ENCODE measurements around the gene SHISA9. TPM values are rescaled to one million over a fixed set of nuclear protein-coding genes. Genes with fewer than 3 reads are reported as not detected.

SHISA9 gene
- total and polyA plus RNA-seq, 12 donors: 0.04 to 4.8 (median 0.35) TPM

- Histone ChIP-seq H3K36me3 (replicated peaks in 1 of 2) (no peaks in the 10 kb centered on the region), H3K27ac (no peak overlapping the region), H3K9me3 (replicated peaks in 1 of 3) (no peaks in the 10 kb centered on the region), H3K4me3 (no peak overlapping the region), H3K4me1 (replicated peaks in 1 of 2) (no peaks in the 10 kb centered on the region), H3K27me3 (no peaks in the 10 kb centered on the region)
- no peak for DNase-seq
- TF ChIP-seq CTCF (IDR thresholded peaks at IDR 0.05): no peak
- TF ChIP-seq POLR2A (IDR thresholded peaks at IDR 0.05): no peak
- intact Hi-C loops (cut with DNase I): no loop called here
- 43 to 54% (median 50%) methylated on average over 3 of the region's 3 CpGs for WGBS, 4 donors
These were observed 235.5 kb downstream of the SHISA9 start for GRCh38 chr16:13136901-13137300.

GRCh38 chr16:13138528-13138927 lies 237.1 kb downstream of the SHISA9 start:
- 30 to 58% (median 40%) methylated on average over 2 of the region's 2 CpGs for WGBS, 4 donors
- TF ChIP-seq POLR2A (IDR thresholded peaks at IDR 0.05): no peak
- no peak for TF ChIP-seq CTCF (IDR thresholded peaks at IDR 0.05)
- no peaks in the 10 kb centered on the region for H3K36me3 ChIP-seq (replicated peaks in 1 of 2)
- H3K27ac ChIP-seq: no peak overlapping the region
- H3K4me3 ChIP-seq: no peak overlapping the region
- no peaks in the 10 kb centered on the region for H3K4me1 ChIP-seq (replicated peaks in 1 of 2)
- H3K9me3 ChIP-seq (replicated peaks in 1 of 3): no peaks in the 10 kb centered on the region
- no peak for DNase-seq
- intact Hi-C loops (cut with DNase I): no loop called here
- H3K27me3 ChIP-seq: no peaks in the 10 kb centered on the region

GRCh38 chr16:13139661-13140241 lies 238.4 kb downstream of the SHISA9 start:
- Histone ChIP-seq H3K4me1 (replicated peaks in 1 of 2) (no peaks in the 10 kb centered on the region), H3K36me3 (replicated peaks in 1 of 2) (no peaks in the 10 kb centered on the region), H3K4me3 (no peak overlapping the region), H3K27ac (no peak overlapping the region), H3K9me3 (replicated peaks in 1 of 3) (no peaks in the 10 kb centered on the region), H3K27me3 (no peaks in the 10 kb centered on the region)
- intact Hi-C loops (cut with DNase I): no loop called here
- no peak for TF ChIP-seq CTCF (IDR thresholded peaks at IDR 0.05)
- no peak for TF ChIP-seq POLR2A (IDR thresholded peaks at IDR 0.05)
- 63 to 89% (median 73%) methylated on average over 3 of the region's 3 CpGs for WGBS, 4 donors
- no peak for DNase-seq

- Histone ChIP-seq H3K4me1 (replicated peaks in 1 of 2) (no peaks in the 10 kb centered on the region), H3K36me3 (replicated peaks in 1 of 2) (no peaks in the 10 kb centered on the region), H3K9me3 (replicated peaks in 1 of 3) (no peaks in the 10 kb centered on the region), H3K27ac (no peak overlapping the region), H3K27me3 (no peaks in the 10 kb centered on the region), H3K4me3 (no peak overlapping the region)
- intact Hi-C loops (cut with DNase I): no loop called here
- no peak for DNase-seq
- 64 to 92% (median 82%) methylated on average over 1 of the region's 1 CpG for WGBS, 4 donors
- TF ChIP-seq POLR2A (IDR thresholded peaks at IDR 0.05): no peak
- no peak for TF ChIP-seq CTCF (IDR thresholded peaks at IDR 0.05)
These were observed 242.2 kb downstream of the SHISA9 start for GRCh38 chr16:13143551-13143950.
